Naive thymus-derived CD8-positive, alpha-beta T cell (primary cell): ENCODE data around the gene GANC. TPM values are rescaled to one million over a fixed set of nuclear protein-coding genes. Genes with fewer than 3 reads are reported as not detected.
"Not testable (repeated sequence)": the region's sequence is repeated elsewhere in the genome, so short reads cannot be mapped to it uniquely, and the experiment has no call there.

Experiments used
- ATAC-seq, 2 donors: fragments of 150-1000 bp; cut with Tn5 transposase in 1 of 2; sonication (Bioruptor Pico), chemical (Tn5 transposase) in 1 of 2; 1 replicate in 1 of 2; 2 replicates in 1 of 2; pipeline ENCODE4 v1.10.0; 2021; ENCODE audit warnings: mild to moderate bottlenecking in 2 of 2, moderate library complexity in 2 of 2
- POLR2A ChIA-PET: fragments of 350-600 bp; sonication (Branson Sonifier 250); formaldehyde crosslinking; loops from one replicate; lab custom pipeline; 2021; ENCODE audit warnings: antibody characterized with exemption; lab: Charles Lee
- DNase-seq, 10 donors: peaks; one replicate each; pipeline versions ENCODE4 v3.0.0 to v3.0.0-alpha.2; 2020 to 2022
- H3K27ac Mint-ChIP-seq, 10 donors: one replicate each; pipeline ENCODE4 v1.8.0; 2020 to 2022; ENCODE audit warnings: mild to moderate bottlenecking in 10 of 10, mixed read lengths in 10 of 10, moderate library complexity in 4 of 10, inconsistent platforms in 1 of 10
- H3K27me3 Mint-ChIP-seq, 5 donors: one replicate each; pipeline ENCODE4 v1.8.0; 2021 to 2022; ENCODE audit warnings: mixed read lengths in 5 of 5
- H3K36me3 Mint-ChIP-seq, 3 donors: one replicate each; pipeline ENCODE4 v1.8.0; 2020 to 2022; ENCODE audit warnings: mixed read lengths in 3 of 3, mild to moderate bottlenecking in 2 of 3, inconsistent platforms in 1 of 3
- H3K4me1 Mint-ChIP-seq, 4 donors: one replicate each; pipeline ENCODE4 v1.8.0; 2021 to 2022; ENCODE audit warnings: mixed read lengths in 4 of 4
- H3K4me3 Mint-ChIP-seq, 10 donors: one replicate each; pipeline ENCODE4 v1.8.0; 2020 to 2022; ENCODE audit warnings: mild to moderate bottlenecking in 10 of 10, mixed read lengths in 10 of 10, moderate library complexity in 6 of 10, inconsistent platforms in 1 of 10
- H3K9me3 Mint-ChIP-seq, 9 donors: one replicate each; pipeline ENCODE4 v1.8.0; 2020 to 2022; ENCODE audit warnings: mixed read lengths in 9 of 9, mild to moderate bottlenecking in 3 of 9, inconsistent platforms in 1 of 9, moderate library complexity in 1 of 9
- polyA plus RNA-seq, 3 donors: library from polyadenylated mRNA; unstranded; fragments of 300-500 nt; fragmentation: Illumina TruSeq; gene quantifications; one replicate each; pipeline ENCODE4 v1.2.3, GENCODE V29; 2021
- total RNA-seq, 8 experiments: library from RNA in 2 of 8; stranded (reverse) in 2 of 8; gene quantifications; one replicate each; pipeline ENCODE4 v1.2.3 and lab custom pipeline; 2021 to 2026

Gene GANC
- total and polyA plus RNA-seq, 5 experiments from 2014 or later: 11.8 to 61.2 (median 16.2) TPM

- DNase-seq: no peak
- no peak for ATAC-seq
- peaks cover 0 to 9% (median 4%) of the 10 kb centered on the region in 9 donors for H3K9me3 Mint-ChIP-seq
- H3K27ac Mint-ChIP-seq: no peak overlapping the region
- H3K27me3 Mint-ChIP-seq: no peaks in the 10 kb centered on the region
- H3K4me1 Mint-ChIP-seq: no peaks in the 10 kb centered on the region
- H3K4me3 Mint-ChIP-seq: no peak overlapping the region
- H3K36me3 Mint-ChIP-seq: peaks cover 14 to 62% (median 61%) of the 10 kb centered on the region in 3 donors
- POLR2A ChIA-PET: interaction anchor here (0.6 kb wide), 1 partner anchor 838 kb away, joined by 4 read pairs; no protein-coding TSS in a partner anchor
These were observed 57.0 kb downstream of the GANC start for GRCh38 chr15:42329992-42330391.

GRCh38 chr15:42331235-42331634 is 58.2 kb downstream of the GANC start:
- POLR2A ChIA-PET: no interaction called here
- Mint-ChIP-seq H3K4me3 (no peak overlapping the region), H3K9me3 (peaks cover 3 to 18% (median 13%) of the 10 kb centered on the region in 9 donors), H3K27ac (no peak overlapping the region), H3K36me3 (peaks cover 23 to 63% (median 58%) of the 10 kb centered on the region in 3 donors), H3K27me3 (no peaks in the 10 kb centered on the region), H3K4me1 (no peaks in the 10 kb centered on the region)
- ATAC-seq (no peak), DNase-seq (no peak)

DNA sequence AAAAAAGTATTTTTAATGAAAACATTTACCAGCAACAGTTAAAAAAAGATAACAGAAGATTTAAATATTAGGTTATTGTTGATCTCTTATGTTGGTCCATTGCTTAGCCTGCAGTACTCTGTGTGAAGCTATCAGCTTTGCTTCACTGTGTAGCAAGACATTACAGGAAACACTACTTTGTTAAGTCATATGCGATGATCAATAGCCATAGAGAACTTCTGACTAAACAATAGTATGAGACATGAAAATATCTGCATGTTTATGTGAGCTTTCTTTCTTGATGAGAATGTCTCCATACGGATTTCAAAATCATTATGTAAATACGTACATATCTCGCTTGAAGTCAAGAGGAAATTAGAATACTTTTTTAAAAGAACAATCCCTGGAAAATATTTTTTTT is 59.3 kb downstream of the GANC start:
- POLR2A ChIA-PET: interaction anchor here (0.6 kb wide), 1 partner anchor 59 kb away, joined by 3 read pairs; no protein-coding TSS in a partner anchor
- ATAC-seq (no peak), DNase-seq (no peak)
- no peaks in the 10 kb centered on the region for H3K27me3 Mint-ChIP-seq
- H3K27ac Mint-ChIP-seq: no peak overlapping the region
- H3K4me1 Mint-ChIP-seq: peaks cover 0 to 1% (median 0%) of the 10 kb centered on the region in 4 donors
- peaks cover 27 to 59% (median 50%) of the 10 kb centered on the region in 3 donors for H3K36me3 Mint-ChIP-seq
- no peak overlapping the region for H3K4me3 Mint-ChIP-seq
- peaks cover 3 to 23% (median 15%) of the 10 kb centered on the region in 9 donors for H3K9me3 Mint-ChIP-seq

DNA sequence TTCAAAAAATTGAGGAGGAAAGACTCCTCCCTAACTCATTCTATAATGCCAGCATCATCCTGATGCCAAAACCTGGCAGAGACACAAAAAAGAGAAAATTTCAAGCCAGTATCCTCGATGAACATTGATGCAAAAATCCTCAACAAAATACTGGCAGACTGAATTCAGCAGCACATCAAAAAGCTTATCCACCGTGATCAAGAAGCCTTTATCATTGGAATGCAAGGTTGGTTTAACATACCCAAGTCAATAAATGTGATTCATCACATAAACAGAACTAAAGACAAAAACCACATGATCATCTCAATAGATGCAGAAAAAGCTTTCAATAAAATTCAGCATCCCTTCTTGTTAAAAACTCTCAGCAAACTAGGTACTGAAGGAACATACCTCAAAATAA is 62.1 kb downstream of the GANC start:
- Mint-ChIP-seq H3K36me3 (peaks cover 18 to 47% (median 38%) of the 10 kb centered on the region in 3 donors), H3K27me3 (no peaks in the 10 kb centered on the region), H3K9me3 (peaks cover 3 to 25% (median 15%) of the 10 kb centered on the region in 9 donors), H3K4me1 (peaks cover 0 to 2% (median 0%) of the 10 kb centered on the region in 4 donors), H3K27ac (no peak overlapping the region), H3K4me3 (no peak overlapping the region)
- POLR2A ChIA-PET: interaction anchor here (0.6 kb wide), 1 partner anchor 833 kb away, joined by 3 read pairs; no protein-coding TSS in a partner anchor
- no peak for DNase-seq
- no peak for ATAC-seq

DNA sequence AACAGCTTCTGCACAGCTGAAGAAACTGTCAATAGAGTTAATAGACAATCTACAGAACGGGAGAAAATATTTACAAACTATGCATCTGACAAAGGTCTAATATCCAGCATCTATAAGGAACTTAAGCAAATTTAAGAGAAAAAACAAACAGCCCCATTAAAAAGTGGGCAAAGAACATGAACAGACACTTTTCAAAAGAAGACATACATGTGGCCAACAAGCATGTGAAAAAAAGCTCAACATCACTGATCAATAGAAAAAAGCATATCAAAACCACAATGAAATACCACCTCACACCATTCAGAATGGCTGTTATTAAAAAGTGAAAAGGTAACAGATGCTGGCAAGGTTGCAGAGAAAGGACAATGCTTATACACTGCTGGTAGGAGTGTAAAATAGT is 63.6 kb downstream of the GANC start:
- ATAC-seq, H3K27ac Mint-ChIP-seq, DNase-seq, POLR2A ChIA-PET, H3K4me1 Mint-ChIP-seq, H3K27me3 Mint-ChIP-seq, H3K4me3 Mint-ChIP-seq: not testable (repeated sequence)
- Mint-ChIP-seq H3K9me3 (peaks cover 3 to 25% (median 15%) of the 10 kb centered on the region in 9 donors), H3K36me3 (peaks cover 18 to 40% (median 27%) of the 10 kb centered on the region in 3 donors)

- H3K9me3 Mint-ChIP-seq: peaks cover 3 to 25% (median 15%) of the 10 kb centered on the region in 9 donors
- H3K27ac Mint-ChIP-seq: peak overlapping the region in 2 of 10 donors; percentile 20 to 80
- H3K4me3 Mint-ChIP-seq, ATAC-seq, POLR2A ChIA-PET, H3K27me3 Mint-ChIP-seq, H3K4me1 Mint-ChIP-seq, DNase-seq: not testable (repeated sequence)
- H3K36me3 Mint-ChIP-seq: peaks cover 18 to 40% (median 31%) of the 10 kb centered on the region in 3 donors
These were observed 64.1 kb downstream of the GANC start for GRCh38 chr15:42337104-42337503.

DNA sequence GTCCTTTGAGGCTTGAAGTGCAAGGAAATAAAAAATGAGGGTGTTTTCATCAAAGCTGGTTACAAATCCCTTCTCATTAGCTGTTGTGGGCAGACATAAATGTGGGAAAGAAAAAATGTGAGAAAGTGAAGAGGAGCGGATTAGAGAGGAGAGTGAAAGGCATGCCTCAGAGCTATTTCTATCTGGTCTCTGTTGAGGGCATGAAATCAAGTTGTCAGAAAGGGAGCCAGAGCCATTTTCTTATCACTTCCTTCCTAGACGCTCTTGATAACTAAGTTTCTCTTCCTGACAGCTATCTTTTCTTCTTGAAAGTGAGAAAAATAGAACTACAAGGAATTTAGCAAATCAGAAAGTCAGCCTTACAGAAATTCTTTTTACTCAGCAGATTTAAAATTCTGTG is 65.5 kb downstream of the GANC start:
- H3K36me3 Mint-ChIP-seq: peaks cover 26 to 43% (median 39%) of the 10 kb centered on the region in 3 donors
- H3K4me3 Mint-ChIP-seq: no peak overlapping the region
- peaks cover 0 to 23% (median 15%) of the 10 kb centered on the region in 9 donors for H3K9me3 Mint-ChIP-seq
- H3K27me3 Mint-ChIP-seq: no peaks in the 10 kb centered on the region
- peaks cover 0 to 2% (median 0%) of the 10 kb centered on the region in 4 donors for H3K4me1 Mint-ChIP-seq
- POLR2A ChIA-PET: interaction anchor here (0.6 kb wide), 1 partner anchor 35 kb away, joined by 4 read pairs; no protein-coding TSS in a partner anchor
- H3K27ac Mint-ChIP-seq: peak overlapping the region in 3 of 10 donors; percentile 44 to 65 (median 46)
- DNase-seq: no peak
- no peak for ATAC-seq

DNA sequence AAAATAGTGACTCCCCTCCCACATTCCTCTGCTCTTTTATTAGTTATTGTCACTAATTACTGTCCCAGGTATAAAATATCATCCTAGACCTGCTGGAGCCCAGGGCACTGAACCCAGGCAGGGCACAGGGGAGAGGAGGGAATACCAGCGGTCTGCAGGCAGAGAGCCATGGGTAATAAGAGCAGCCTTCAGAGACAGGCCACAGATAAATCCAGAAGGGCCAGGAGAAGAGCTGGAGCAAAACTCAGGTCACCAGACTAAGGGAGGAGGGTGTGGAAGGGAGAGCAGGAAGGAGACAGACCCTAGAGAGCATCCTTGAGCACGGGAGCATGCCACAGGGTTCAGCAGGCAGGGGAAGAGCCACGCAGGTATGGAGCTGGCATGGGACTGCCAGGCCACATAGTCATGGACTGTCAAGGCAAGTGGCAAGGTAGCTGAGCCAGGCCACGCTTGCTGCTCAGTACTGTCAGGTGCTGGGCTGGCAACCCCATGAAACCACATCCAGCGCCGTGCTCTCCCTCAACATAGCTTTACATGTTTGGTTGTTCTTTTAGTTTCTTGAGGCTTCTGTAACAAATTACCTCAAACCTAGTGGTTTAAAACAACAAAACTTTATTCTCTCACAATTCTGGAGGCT is 70.7 kb downstream of the GANC start:
- peaks cover 17 to 70% (median 18%) of the 10 kb centered on the region in 3 donors for H3K36me3 Mint-ChIP-seq
- POLR2A ChIA-PET: no interaction called here
- ATAC-seq: no peak

DNA sequence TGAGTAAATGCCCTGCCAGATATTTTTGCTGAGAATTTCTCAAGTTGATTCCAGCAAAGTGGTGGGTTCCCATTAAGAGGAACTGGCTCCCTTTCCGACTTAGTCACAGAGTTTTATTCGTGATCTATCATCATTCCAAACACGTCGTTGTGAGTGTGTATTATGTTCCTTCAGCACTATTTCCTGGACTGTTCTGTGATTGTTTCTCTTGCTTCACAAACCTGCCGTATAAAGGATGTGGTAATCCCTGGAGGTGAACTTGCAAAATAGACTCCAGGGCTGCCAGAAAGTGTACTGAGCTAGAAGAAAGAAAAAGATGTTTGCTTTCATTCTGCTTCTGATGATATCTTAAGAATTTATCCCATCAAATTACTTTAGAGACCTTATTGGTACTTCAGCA is 71.8 kb downstream of the GANC start:
- Mint-ChIP-seq H3K4me3 (no peak overlapping the region), H3K27me3 (no peaks in the 10 kb centered on the region), H3K9me3 (no peaks in the 10 kb centered on the region), H3K27ac (no peak overlapping the region), H3K4me1 (no peaks in the 10 kb centered on the region), H3K36me3 (peaks cover 18 to 76% (median 22%) of the 10 kb centered on the region in 3 donors)
- DNase-seq: no peak
- ATAC-seq: no peak
- POLR2A ChIA-PET: no interaction called here

More for the DNA sequence above, 70.7 kb downstream of the GANC start:
- no peak overlapping the region for H3K4me3 Mint-ChIP-seq
- no peak for DNase-seq
- H3K9me3 Mint-ChIP-seq: no peaks in the 10 kb centered on the region
- H3K27ac Mint-ChIP-seq: peak overlapping the region in 2 of 10 donors; percentile 28 to 40
- H3K27me3 Mint-ChIP-seq: no peaks in the 10 kb centered on the region
- H3K4me1 Mint-ChIP-seq: no peaks in the 10 kb centered on the region

DNA sequence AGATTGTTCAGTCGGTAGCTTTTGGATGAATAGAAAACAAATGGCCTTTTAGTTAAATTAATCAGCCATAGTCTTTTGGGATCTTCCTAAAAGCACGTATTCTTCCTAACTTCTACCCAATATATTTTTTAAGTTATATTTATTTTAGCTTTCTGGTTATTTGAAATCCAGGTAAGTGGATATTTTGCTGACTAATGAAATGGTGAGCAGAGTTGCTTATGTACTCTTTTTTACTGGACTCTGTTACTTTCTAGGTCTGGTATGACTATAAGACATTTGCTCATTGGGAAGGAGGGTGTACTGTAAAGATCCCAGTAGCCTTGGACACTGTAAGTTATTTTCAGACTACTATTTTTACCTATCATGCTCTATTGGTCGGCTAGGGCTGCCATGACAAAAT is 72.5 kb downstream of the GANC start:
- DNase-seq (no peak), ATAC-seq (no peak)
- Mint-ChIP-seq H3K27me3 (no peaks in the 10 kb centered on the region), H3K9me3 (no peaks in the 10 kb centered on the region), H3K4me1 (no peaks in the 10 kb centered on the region), H3K36me3 (peaks cover 18 to 79% (median 26%) of the 10 kb centered on the region in 3 donors), H3K4me3 (no peak overlapping the region), H3K27ac (no peak overlapping the region)
- POLR2A ChIA-PET: no interaction called here

DNA sequence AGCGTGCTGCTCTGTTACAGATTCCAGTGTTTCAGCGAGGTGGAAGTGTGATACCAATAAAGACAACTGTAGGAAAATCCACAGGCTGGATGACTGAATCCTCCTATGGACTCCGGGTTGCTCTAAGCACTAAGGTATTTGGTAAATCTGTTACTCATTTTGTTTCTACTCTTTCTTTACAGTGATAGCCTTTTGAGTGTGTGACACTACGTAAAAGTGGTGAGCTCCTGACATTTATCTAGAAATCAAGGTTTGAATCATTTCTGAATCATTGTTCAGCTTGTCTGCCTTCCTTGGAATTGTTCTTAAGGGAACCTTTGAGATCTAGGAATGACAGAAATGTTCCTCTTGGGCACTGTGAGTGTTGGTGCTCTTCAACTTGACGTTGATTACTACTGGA is 75.1 kb downstream of the GANC start:
- Mint-ChIP-seq H3K4me3 (no peak overlapping the region), H3K27me3 (no peaks in the 10 kb centered on the region), H3K9me3 (no peaks in the 10 kb centered on the region), H3K4me1 (no peaks in the 10 kb centered on the region), H3K27ac (no peak overlapping the region), H3K36me3 (peaks cover 20 to 87% (median 43%) of the 10 kb centered on the region in 3 donors)
- POLR2A ChIA-PET: no interaction called here
- ATAC-seq (no peak), DNase-seq (no peak)

GRCh38 chr15:42349186-42349585 is 76.2 kb downstream of the GANC start:
- ATAC-seq (no peak), DNase-seq (no peak)
- H3K27ac Mint-ChIP-seq: no peak overlapping the region
- no peaks in the 10 kb centered on the region for H3K27me3 Mint-ChIP-seq
- H3K4me3 Mint-ChIP-seq: no peak overlapping the region
- H3K4me1 Mint-ChIP-seq: no peaks in the 10 kb centered on the region
- H3K9me3 Mint-ChIP-seq: no peaks in the 10 kb centered on the region
- H3K36me3 Mint-ChIP-seq: peaks cover 16 to 86% (median 44%) of the 10 kb centered on the region in 3 donors
- POLR2A ChIA-PET: interaction anchor here (0.6 kb wide), 1 partner anchor 129 kb away, joined by 5 read pairs; no protein-coding TSS in a partner anchor

GRCh38 chr15:42352401-42352800 is 79.4 kb downstream of the GANC start:
- peaks cover 5 to 70% (median 41%) of the 10 kb centered on the region in 3 donors for H3K36me3 Mint-ChIP-seq
- DNase-seq (no peak), ATAC-seq (no peak)
- POLR2A ChIA-PET: no interaction called here
- H3K27ac Mint-ChIP-seq: no peak overlapping the region
- no peaks in the 10 kb centered on the region for H3K4me1 Mint-ChIP-seq
- no peaks in the 10 kb centered on the region for H3K9me3 Mint-ChIP-seq
- H3K27me3 Mint-ChIP-seq: no peaks in the 10 kb centered on the region
- no peak overlapping the region for H3K4me3 Mint-ChIP-seq
